Central memory CD8-positive, alpha-beta T cell (primary cell): Measurements from ENCODE around the gene EPM2AIP1.
"Not testable (repeated sequence)": the region's sequence is repeated elsewhere in the genome, so short reads cannot be mapped to it uniquely, and the experiment has no call there.

Experiments
- ATAC-seq: fragments of 150-1000 bp; cut with Tn5 transposase; replicated peaks from 2 replicates; pipeline ENCODE4 v1.10.0; 2022; ENCODE audit warnings: mild to moderate bottlenecking, moderate FRiP score, moderate number of reproducible peaks; ENCODE audit not compliant: poor library complexity, severe bottlenecking; ENCODE audit errors: extremely low read depth
- DNase-seq, 2 donors: peaks; one replicate each; pipeline ENCODE4 v3.0.0; 2021; ENCODE audit warnings: low spot score in 2 of 2
- H3K27ac Mint-ChIP-seq: one replicate; pipeline ENCODE4 v1.8.0; 2022; ENCODE audit warnings: low read depth, mild to moderate bottlenecking, moderate library complexity, mixed read lengths
- H3K27me3 Mint-ChIP-seq: one replicate; pipeline ENCODE4 v1.8.0; 2022; ENCODE audit warnings: mixed read lengths
- H3K36me3 Mint-ChIP-seq: one replicate; pipeline ENCODE4 v1.8.0; 2022; ENCODE audit warnings: mild to moderate bottlenecking, moderate library complexity, mixed read lengths; ENCODE audit not compliant: insufficient read depth
- H3K4me1 Mint-ChIP-seq: one replicate; pipeline ENCODE4 v1.8.0; 2022; ENCODE audit warnings: mixed read lengths
- H3K4me3 Mint-ChIP-seq: one replicate; pipeline ENCODE4 v1.8.0; 2022; ENCODE audit warnings: mild to moderate bottlenecking, moderate library complexity, mixed read lengths
- H3K9me3 Mint-ChIP-seq: one replicate; pipeline ENCODE4 v1.8.0; 2022; ENCODE audit warnings: mixed read lengths

Gene EPM2AIP1

DNA sequence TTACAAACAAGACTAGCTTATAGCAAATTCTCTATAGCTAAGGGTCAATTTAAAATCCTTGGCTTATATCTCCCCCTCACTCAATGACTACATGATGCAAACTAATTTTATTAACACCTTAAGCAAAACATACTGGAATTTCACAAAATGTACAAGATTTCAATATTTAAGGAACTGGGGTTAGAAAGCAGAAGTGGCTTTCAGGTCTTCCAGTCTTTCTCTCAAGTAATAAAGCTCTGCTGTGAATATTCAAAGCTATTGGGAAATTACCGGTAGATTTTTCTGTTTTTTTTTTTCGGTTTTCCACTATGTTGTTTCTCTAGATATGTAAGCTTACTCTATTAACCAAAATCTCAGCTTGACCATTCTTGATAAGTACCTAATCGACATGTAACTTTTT lies 3.9 kb downstream of the EPM2AIP1 start:
- DNase-seq (no peak), ATAC-seq (no peak)
- peak overlapping the region; percentile 72 for H3K27ac Mint-ChIP-seq
- H3K4me1 Mint-ChIP-seq, result peaks cover 29% of the 10 kb centered on the region
- H3K27me3 Mint-ChIP-seq, result no peaks in the 10 kb centered on the region
- H3K36me3 Mint-ChIP-seq, result peaks cover 39% of the 10 kb centered on the region
- no peak overlapping the region for H3K4me3 Mint-ChIP-seq
- no peaks in the 10 kb centered on the region for H3K9me3 Mint-ChIP-seq

DNA sequence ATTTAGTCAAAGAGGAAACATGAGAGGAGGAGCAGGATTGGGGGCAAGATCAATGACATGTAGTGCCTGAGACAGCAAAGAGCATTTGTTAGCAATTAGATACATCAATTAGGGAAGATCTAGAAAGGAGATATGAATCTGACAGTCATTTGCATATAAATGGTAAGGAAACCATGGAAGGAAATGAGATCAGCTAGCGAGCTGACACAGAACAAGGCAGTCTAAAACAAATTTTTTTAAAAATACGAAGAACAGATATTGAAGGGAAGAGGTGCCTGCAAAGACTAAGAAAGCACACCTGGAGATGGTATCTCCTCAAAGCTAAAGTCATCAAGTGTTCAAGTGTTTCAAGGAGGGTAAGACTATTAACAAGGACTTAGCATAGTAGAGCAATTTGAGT lies 4.6 kb downstream of the EPM2AIP1 start:
- no peak for ATAC-seq
- no peaks in the 10 kb centered on the region for H3K27me3 Mint-ChIP-seq
- H3K4me1 Mint-ChIP-seq, result peaks cover 29% of the 10 kb centered on the region
- peak overlapping the region; percentile 72 for H3K27ac Mint-ChIP-seq
- H3K4me3 Mint-ChIP-seq, result no peak overlapping the region
- H3K36me3 Mint-ChIP-seq, result peaks cover 44% of the 10 kb centered on the region
- DNase-seq, result no peak
- no peaks in the 10 kb centered on the region for H3K9me3 Mint-ChIP-seq

DNA sequence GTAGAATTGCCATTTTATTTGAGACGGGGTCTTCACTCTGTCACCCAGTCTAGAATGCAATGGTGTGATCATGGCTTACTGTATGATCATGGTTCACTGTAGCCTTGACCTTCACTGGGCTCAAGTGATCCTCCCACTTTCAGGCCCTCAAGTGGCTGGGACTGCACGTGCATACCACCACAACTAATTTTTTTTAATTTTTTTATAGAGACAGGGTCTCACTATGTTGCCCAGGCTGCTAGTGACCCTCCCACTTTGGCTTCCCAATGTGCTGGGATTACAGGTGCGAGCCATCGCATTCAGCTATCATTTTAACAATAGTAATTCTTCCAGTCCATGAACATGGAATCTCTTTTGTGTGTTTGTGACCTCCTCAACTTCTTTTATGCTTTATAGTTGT lies 11.9 kb downstream of the EPM2AIP1 start:
- no peak for ATAC-seq
- H3K9me3 Mint-ChIP-seq, result peaks cover 9% of the 10 kb centered on the region
- peaks cover 25% of the 10 kb centered on the region for H3K36me3 Mint-ChIP-seq
- H3K27me3 Mint-ChIP-seq, result no peaks in the 10 kb centered on the region
- no peak overlapping the region for H3K4me3 Mint-ChIP-seq
- H3K4me1 Mint-ChIP-seq, result peaks cover 4% of the 10 kb centered on the region
- DNase-seq, result no peak
- no peak overlapping the region for H3K27ac Mint-ChIP-seq

DNA sequence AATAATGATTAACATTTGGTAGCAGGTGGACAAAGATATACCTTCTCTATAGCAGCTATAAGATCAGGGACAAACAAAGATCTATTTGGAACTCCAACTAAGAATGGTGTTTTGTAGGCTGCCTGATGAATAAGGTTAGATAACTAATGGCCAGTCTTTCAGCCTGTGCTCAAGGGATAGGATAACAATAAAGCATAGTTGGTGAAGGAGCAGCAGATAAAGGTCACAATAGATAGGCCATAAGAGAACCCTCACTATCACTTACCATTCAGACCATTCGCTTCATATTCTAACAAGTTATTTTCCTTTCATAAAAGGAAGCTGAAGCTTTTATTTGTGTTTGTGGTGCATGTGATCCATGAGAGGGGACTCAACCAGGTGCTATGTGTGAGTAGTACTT lies 19.8 kb downstream of the EPM2AIP1 start:
- H3K9me3 Mint-ChIP-seq, result no peaks in the 10 kb centered on the region
- H3K27ac Mint-ChIP-seq, result no peak overlapping the region
- no peaks in the 10 kb centered on the region for H3K27me3 Mint-ChIP-seq
- H3K4me1 Mint-ChIP-seq, result peaks cover 17% of the 10 kb centered on the region
- peaks cover 6% of the 10 kb centered on the region for H3K36me3 Mint-ChIP-seq
- ATAC-seq (no peak), DNase-seq (no peak)
- H3K4me3 Mint-ChIP-seq, result no peak overlapping the region

DNA sequence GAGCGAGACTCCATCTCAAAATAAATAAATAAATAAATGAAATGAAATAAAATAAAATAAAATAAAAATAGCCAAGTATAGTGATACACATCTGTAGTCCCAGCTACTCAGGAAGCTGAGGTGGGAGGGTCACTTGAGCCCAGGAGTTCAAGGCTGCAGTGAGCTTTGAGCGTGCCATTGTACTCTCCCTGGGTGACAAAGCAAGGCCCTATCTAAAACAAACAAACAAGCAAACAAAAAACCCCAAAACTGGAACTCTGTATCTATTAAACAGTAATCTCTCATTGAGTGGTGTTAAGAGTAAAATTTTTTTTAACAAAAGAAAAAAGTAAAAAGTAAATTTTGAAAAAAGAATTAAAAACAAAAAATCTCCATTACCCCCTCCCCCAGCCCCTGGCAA lies 20.8 kb downstream of the EPM2AIP1 start:
- Mint-ChIP-seq H3K36me3 (peaks cover 6% of the 10 kb centered on the region), H3K27ac (no peak overlapping the region), H3K9me3 (no peaks in the 10 kb centered on the region), H3K4me3 (no peak overlapping the region), H3K4me1 (peaks cover 17% of the 10 kb centered on the region), H3K27me3 (no peaks in the 10 kb centered on the region)
- ATAC-seq, result no peak
- DNase-seq, result no peak

DNA sequence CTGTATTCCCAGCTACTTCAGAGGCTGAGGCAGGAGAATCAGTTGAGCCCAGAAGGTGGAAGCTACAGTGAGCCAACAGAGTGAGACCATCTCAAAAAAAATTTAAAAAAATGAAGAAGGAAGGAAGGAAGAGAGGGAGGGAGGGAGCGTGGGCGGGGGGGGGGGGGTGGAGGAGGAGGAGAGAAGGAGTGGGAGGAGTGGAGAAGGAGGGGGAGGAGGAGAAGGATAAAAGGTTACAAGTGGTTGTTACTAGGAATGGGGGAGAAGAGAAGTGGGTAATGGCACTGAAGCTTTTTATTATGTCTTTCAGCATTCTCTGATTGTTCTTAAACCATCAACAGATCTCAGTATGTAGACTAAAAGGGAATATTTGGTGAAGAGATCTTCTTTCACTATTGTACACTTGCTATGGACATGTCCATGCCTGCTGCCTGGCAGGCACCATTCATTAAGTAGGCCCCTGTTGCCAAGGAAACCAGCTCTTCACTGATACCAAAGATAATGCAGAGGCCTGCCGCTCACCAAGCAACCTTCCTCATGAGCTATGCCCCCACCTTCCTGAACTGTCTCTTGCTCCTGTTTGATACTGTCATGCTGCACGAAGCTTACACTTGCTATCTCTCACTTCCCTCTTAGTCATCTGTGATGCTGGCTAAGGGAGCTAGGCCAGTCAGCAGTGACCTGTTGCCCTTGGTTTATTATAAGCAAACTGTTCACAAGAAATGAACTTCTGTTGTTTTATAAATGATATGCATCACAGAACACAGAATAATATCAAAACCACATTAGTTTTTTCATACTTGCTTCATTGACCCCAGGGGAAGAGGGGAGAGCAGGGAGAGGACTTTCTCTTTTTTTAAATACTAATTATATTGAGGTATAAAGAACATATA lies 23.1 kb downstream of the EPM2AIP1 start:
- peak overlapping the region; percentile 76 for H3K27ac Mint-ChIP-seq
- no peak for DNase-seq
- peaks cover 17% of the 10 kb centered on the region for H3K4me1 Mint-ChIP-seq
- H3K9me3 Mint-ChIP-seq, result no peaks in the 10 kb centered on the region
- ATAC-seq, result peak; percentile 85
- H3K36me3 Mint-ChIP-seq, result peaks cover 3% of the 10 kb centered on the region
- H3K27me3 Mint-ChIP-seq, result no peaks in the 10 kb centered on the region
- H3K4me3 Mint-ChIP-seq, result no peak overlapping the region

DNA sequence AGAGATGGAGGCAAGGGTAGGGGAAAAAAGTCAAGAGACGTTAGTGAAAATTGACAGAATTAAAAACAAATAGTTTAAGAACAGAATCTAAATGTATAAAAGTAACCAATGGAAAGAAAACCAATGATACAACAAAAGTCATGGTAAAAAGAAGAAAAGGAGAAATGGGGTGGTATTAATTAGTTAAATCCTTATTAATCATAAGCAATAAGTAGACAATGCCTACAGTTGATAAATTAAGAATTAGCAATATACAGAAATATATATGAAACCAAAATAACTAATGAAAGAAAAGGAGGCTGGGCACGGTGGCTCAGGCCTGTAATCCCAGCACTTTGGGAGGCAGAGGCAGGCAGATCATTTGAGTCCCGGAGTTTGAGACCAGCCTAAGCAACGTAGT lies 23.8 kb downstream of the EPM2AIP1 start:
- no peak overlapping the region for H3K4me3 Mint-ChIP-seq
- H3K27me3 Mint-ChIP-seq, result no peaks in the 10 kb centered on the region
- H3K9me3 Mint-ChIP-seq, result no peaks in the 10 kb centered on the region
- DNase-seq (no peak), ATAC-seq (no peak)
- H3K27ac Mint-ChIP-seq, result peak overlapping the region; percentile 76
- peaks cover 17% of the 10 kb centered on the region for H3K4me1 Mint-ChIP-seq
- peaks cover 2% of the 10 kb centered on the region for H3K36me3 Mint-ChIP-seq

DNA sequence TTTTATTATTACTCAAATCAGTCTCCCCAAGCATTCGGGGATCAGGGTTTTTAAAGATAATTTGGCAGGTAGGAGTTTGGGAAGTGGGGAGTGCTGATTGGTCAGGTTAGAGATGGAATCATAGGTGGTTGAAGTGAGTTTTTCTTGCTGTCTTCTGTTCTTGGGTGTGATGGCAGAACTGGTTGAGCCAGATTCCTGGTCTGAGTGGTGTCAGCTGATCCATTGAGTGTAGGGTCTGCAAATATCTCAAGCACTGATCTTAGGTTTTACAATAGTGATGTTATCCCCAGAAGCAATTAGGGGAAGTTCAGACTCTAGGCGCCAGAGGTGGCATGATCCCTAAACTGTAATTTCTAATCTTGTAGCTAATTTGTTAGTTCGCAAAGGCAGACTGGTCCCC lies 27.5 kb downstream of the EPM2AIP1 start:
- ATAC-seq (no peak), DNase-seq (no peak)
- H3K27me3 Mint-ChIP-seq, result no peaks in the 10 kb centered on the region
- no peak overlapping the region for H3K4me3 Mint-ChIP-seq
- H3K4me1 Mint-ChIP-seq, result peaks cover 11% of the 10 kb centered on the region
- H3K36me3 Mint-ChIP-seq, result no peaks in the 10 kb centered on the region
- no peak overlapping the region for H3K27ac Mint-ChIP-seq
- no peaks in the 10 kb centered on the region for H3K9me3 Mint-ChIP-seq

DNA sequence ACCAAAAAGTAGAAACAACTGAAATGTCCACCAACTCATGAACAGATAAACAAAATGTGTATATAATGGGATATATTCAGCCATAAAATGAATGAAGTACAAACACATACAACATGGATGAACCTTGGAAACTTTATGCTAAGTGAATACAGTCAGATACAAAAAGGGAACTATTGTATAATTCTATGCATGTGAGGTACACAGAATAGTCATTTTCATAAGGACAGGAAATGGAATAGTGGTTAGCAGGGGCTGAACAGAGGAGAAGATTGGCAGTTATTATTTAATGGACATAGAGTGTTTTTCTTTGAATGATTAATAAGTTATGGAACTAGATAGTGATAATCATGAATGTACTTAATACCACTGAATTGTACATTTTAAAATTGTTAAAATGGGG lies 28.1 kb downstream of the EPM2AIP1 start:
- no peak for DNase-seq
- Mint-ChIP-seq H3K4me1 (peaks cover 7% of the 10 kb centered on the region), H3K36me3 (no peaks in the 10 kb centered on the region), H3K27me3 (no peaks in the 10 kb centered on the region), H3K9me3 (no peaks in the 10 kb centered on the region), H3K4me3 (no peak overlapping the region), H3K27ac (no peak overlapping the region)
- ATAC-seq, result no peak

DNA sequence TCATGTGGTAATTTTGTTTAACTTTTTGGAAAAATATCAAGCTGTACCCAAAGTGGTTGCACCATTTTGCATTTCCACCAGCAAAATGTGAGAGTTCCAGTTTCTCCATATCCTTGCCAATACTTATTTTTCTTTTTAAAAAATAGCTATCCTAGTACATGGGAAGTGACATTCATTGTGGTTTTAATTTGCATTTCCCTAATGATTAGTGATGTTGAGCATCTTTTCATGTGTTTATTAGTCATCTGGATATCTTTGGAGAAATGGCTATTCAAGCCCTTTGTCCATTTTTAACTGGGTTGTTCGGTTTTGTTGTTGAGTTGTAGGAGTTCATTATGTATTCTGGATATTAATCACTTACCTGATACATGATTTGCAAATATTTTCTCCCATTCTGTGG lies 28.6 kb downstream of the EPM2AIP1 start:
- peaks cover 2% of the 10 kb centered on the region for H3K4me1 Mint-ChIP-seq

DNA sequence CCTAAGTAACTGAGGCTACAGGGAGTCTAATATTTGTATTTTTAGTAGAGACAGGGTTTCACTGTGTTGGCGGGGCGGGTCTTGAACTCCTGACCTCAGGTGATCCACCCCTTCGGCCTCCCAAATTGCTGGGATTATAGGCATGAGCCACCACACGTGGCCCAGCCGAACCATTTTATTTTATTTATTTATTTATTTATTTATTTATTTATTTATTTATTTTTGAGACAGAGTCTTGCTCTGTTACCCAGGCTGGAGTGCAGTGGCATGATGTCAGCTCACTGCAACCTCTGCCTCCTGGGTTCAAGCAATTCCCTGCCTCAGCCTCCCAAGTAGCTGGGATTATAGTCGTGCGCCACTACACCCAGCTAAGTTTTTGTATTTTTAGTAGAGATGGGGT lies 29.9 kb downstream of the EPM2AIP1 start:
- not testable (repeated sequence) for H3K4me3 Mint-ChIP-seq, H3K4me1 Mint-ChIP-seq, H3K27ac Mint-ChIP-seq, ATAC-seq, DNase-seq, H3K36me3 Mint-ChIP-seq, H3K27me3 Mint-ChIP-seq, H3K9me3 Mint-ChIP-seq

More for the DNA sequence above, 28.6 kb downstream of the EPM2AIP1 start:
- ATAC-seq (no peak), DNase-seq (no peak)
- H3K27me3 Mint-ChIP-seq, result no peaks in the 10 kb centered on the region
- H3K36me3 Mint-ChIP-seq, result no peaks in the 10 kb centered on the region
- no peak overlapping the region for H3K4me3 Mint-ChIP-seq
- no peaks in the 10 kb centered on the region for H3K9me3 Mint-ChIP-seq
- no peak overlapping the region for H3K27ac Mint-ChIP-seq

DNA sequence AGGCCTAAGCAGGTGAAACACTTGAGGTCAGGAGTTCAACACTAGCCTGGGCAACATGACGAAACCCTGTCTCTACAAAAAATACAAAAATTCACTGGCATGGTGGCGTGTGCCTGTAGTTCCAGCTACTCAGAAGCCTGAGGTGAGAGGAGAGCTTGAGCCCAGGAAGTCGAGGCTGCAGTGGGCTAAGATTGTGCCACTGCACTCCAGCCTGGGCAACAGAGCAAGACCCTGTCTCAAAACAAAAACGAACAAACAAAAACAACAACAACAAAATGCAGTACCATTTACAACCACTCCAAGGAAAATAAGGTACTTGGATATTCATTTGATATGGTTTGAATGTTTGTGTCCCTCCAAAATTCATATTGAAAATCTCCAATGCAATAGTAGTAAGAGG lies 32.4 kb downstream of the EPM2AIP1 start:
- no peaks in the 10 kb centered on the region for H3K27me3 Mint-ChIP-seq
- no peaks in the 10 kb centered on the region for H3K36me3 Mint-ChIP-seq
- H3K4me1 Mint-ChIP-seq, result peaks cover 12% of the 10 kb centered on the region
- H3K9me3 Mint-ChIP-seq, result no peaks in the 10 kb centered on the region
- H3K4me3 Mint-ChIP-seq, result no peak overlapping the region
- DNase-seq, result no peak
- H3K27ac Mint-ChIP-seq, result no peak overlapping the region
- no peak for ATAC-seq

DNA sequence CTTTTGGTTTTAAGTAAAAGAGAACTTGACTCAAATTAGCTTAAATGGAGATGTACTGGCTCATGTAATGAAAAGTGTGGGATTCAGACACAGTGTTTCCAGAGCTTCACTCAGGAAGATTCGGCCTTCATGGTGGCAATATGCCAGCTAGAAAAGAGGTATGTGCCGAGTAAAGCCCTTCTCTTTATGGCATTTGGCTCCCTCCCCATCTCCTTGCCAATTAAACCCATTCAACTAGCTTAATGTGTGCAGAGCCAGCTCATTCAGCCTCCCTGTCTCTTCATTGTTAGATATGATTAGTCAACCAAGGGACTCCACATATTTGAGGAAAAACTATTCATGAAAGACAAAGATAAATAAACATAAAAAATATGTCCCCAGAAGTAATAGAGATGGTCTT lies 33.1 kb downstream of the EPM2AIP1 start:
- ATAC-seq (no peak), DNase-seq (no peak)
- Mint-ChIP-seq H3K27ac (no peak overlapping the region), H3K36me3 (no peaks in the 10 kb centered on the region), H3K9me3 (no peaks in the 10 kb centered on the region), H3K4me1 (peaks cover 12% of the 10 kb centered on the region), H3K27me3 (no peaks in the 10 kb centered on the region), H3K4me3 (no peak overlapping the region)
